ENCODE data around the gene PREB.

PREB gene

GRCh38 chr2:27162151-27163121, 28.0 kb upstream of the PREB start:
- peaks cover 13% of the 10 kb centered on the region for H3K4me1 Mint-ChIP-seq
- ATAC-seq (ENCODE audit: low read depth) (no peak), DNase-seq (ENCODE audit: low spot score in 2 of 2) (no peak)
- H3K27ac Mint-ChIP-seq, result no peak overlapping the region
- H3K4me3 Mint-ChIP-seq, result no peak overlapping the region
- H3K9me3 Mint-ChIP-seq, result no peaks in the 10 kb centered on the region
- no peaks in the 10 kb centered on the region for H3K36me3 Mint-ChIP-seq
- H3K27me3 Mint-ChIP-seq, result peaks cover 4% of the 10 kb centered on the region

- ATAC-seq (ENCODE audit: low read depth), result no peak
- no peaks in the 10 kb centered on the region for H3K36me3 Mint-ChIP-seq
- no peaks in the 10 kb centered on the region for H3K9me3 Mint-ChIP-seq
- H3K27ac Mint-ChIP-seq, result no peak overlapping the region
- H3K27me3 Mint-ChIP-seq, result peaks cover 4% of the 10 kb centered on the region
- peaks cover 10% of the 10 kb centered on the region for H3K4me1 Mint-ChIP-seq
- H3K4me3 Mint-ChIP-seq, result no peak overlapping the region
- DNase-seq (ENCODE audit: low spot score in 2 of 2), result no peak
Observed at GRCh38 chr2:27160191-27160590, 25.8 kb upstream of the PREB start.

GRCh38 chr2:27159271-27159670, 24.8 kb upstream of the PREB start:
- H3K4me3 Mint-ChIP-seq, result no peak overlapping the region
- H3K9me3 Mint-ChIP-seq, result no peaks in the 10 kb centered on the region
- peaks cover 5% of the 10 kb centered on the region for H3K27me3 Mint-ChIP-seq
- H3K4me1 Mint-ChIP-seq, result peaks cover 4% of the 10 kb centered on the region
- ATAC-seq (ENCODE audit: low read depth) (no peak), DNase-seq (ENCODE audit: low spot score in 2 of 2) (no peak)
- no peaks in the 10 kb centered on the region for H3K36me3 Mint-ChIP-seq
- no peak overlapping the region for H3K27ac Mint-ChIP-seq

DNA sequence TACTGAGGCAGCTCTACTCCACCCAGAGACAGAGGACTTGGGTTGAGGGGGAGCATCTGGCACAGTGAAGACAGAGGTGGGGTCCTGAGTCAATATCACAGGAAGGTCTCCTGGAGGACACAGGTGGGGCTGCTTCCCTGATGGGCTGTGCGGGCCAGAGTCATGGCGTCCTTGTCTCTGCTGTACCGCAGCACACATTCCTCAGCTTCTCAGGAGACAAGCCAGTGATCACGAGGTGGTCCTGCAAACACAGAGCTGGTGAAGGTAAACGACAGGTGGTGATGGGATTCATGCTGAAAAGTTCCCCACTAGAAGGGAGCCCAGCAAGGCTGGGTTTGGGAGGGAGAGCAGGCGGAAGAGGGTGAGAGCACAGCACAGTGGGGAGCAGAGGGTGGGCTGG, 24.0 kb upstream of the PREB start:
- peaks cover 2% of the 10 kb centered on the region for H3K4me1 Mint-ChIP-seq
- H3K27ac Mint-ChIP-seq, result no peak overlapping the region
- H3K36me3 Mint-ChIP-seq, result no peaks in the 10 kb centered on the region
- H3K9me3 Mint-ChIP-seq, result no peaks in the 10 kb centered on the region
- no peak overlapping the region for H3K4me3 Mint-ChIP-seq
- ATAC-seq (ENCODE audit: low read depth) (no peak), DNase-seq (ENCODE audit: low spot score in 2 of 2) (no peak)
- H3K27me3 Mint-ChIP-seq, result peaks cover 7% of the 10 kb centered on the region

DNA sequence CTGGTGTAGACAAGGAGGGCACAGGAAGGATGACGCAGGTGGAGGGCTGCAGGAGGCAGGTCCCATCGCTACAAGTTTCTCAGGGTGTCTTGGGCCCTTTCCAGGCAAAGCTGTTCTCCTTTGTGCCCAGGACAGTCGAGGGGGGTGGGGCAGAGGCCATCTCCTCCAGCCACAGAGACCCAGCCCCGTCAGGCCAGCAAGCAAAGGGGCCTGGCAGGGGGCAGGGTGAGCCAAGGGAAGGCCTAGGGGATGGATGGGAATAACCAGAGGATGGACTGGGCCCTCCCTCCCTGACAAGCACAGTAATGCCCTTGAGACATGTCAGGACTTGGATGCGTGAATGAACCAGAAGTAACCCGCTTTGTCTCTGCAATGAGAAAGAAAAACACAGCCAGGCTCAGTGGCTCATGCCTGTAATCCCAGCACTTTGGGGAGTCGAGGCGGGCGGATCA, 20.7 kb upstream of the PREB start:
- DNase-seq (ENCODE audit: low spot score in 2 of 2), result no peak
- H3K36me3 Mint-ChIP-seq, result no peaks in the 10 kb centered on the region
- ATAC-seq (ENCODE audit: low read depth), result no peak
- H3K4me3 Mint-ChIP-seq, result no peak overlapping the region
- no peaks in the 10 kb centered on the region for H3K9me3 Mint-ChIP-seq
- no peaks in the 10 kb centered on the region for H3K4me1 Mint-ChIP-seq
- peaks cover 7% of the 10 kb centered on the region for H3K27me3 Mint-ChIP-seq
- no peak overlapping the region for H3K27ac Mint-ChIP-seq

GRCh38 chr2:27154488-27154887, 20.1 kb upstream of the PREB start:
- ATAC-seq (ENCODE audit: low read depth) (no peak), DNase-seq (ENCODE audit: low spot score in 2 of 2) (no peak)
- no peak overlapping the region for H3K27ac Mint-ChIP-seq
- H3K9me3 Mint-ChIP-seq, result no peaks in the 10 kb centered on the region
- H3K4me3 Mint-ChIP-seq, result no peak overlapping the region
- H3K4me1 Mint-ChIP-seq, result no peaks in the 10 kb centered on the region
- H3K27me3 Mint-ChIP-seq, result peaks cover 7% of the 10 kb centered on the region
- no peaks in the 10 kb centered on the region for H3K36me3 Mint-ChIP-seq

DNA sequence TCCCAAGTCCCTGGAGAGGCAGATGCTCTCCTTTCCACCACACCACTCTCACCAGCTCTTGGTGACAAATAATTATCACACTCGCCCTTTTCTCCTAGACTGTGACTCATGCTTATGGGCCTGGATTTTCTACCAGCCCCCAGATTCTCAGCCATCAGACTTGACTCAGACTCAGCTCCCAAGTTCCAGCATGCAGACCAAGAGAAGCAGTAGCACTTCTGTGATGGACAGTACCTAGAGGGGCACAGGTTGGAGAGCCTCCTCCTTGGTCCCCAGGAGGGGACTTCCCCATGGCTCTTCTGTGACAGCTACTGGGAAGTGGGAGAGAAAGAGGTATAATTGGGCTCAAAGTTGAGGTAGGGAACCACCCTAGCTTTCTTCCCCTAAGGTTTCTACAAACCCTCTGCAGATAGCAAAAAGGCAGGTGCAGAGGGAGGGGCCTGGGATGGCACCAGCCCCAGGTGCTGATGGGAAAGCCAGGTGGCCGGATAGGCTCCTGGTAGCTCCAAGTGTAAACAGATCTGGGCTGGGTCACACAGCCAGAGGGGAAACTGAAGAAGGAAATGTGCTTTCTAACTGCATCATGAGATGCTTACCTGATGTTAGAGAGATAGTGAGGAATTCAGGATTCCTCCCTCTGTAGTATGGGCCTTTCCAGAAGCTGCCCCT, 18.5 kb upstream of the PREB start:
- Mint-ChIP-seq H3K36me3 (no peaks in the 10 kb centered on the region), H3K27me3 (peaks cover 7% of the 10 kb centered on the region), H3K9me3 (no peaks in the 10 kb centered on the region), H3K4me3 (no peak overlapping the region), H3K27ac (no peak overlapping the region), H3K4me1 (no peaks in the 10 kb centered on the region)
- no peak for ATAC-seq (ENCODE audit: low read depth)
- DNase-seq (ENCODE audit: low spot score in 2 of 2), result no peak

- H3K4me3 Mint-ChIP-seq, result no peak overlapping the region
- no peak for ATAC-seq (ENCODE audit: low read depth)
- H3K27ac Mint-ChIP-seq, result no peak overlapping the region
Observed at GRCh38 chr2:27152102-27152795, 17.8 kb upstream of the PREB start.

GRCh38 chr2:27150639-27151230, 16.3 kb upstream of the PREB start:
- H3K27me3 Mint-ChIP-seq, result peaks cover 11% of the 10 kb centered on the region
- ATAC-seq (ENCODE audit: low read depth) (no peak), DNase-seq (ENCODE audit: low spot score in 2 of 2) (no peak)
- no peak overlapping the region for H3K27ac Mint-ChIP-seq
- no peak overlapping the region for H3K4me3 Mint-ChIP-seq
- peaks cover 2% of the 10 kb centered on the region for H3K36me3 Mint-ChIP-seq
- no peaks in the 10 kb centered on the region for H3K9me3 Mint-ChIP-seq
- peaks cover 2% of the 10 kb centered on the region for H3K4me1 Mint-ChIP-seq

More at GRCh38 chr2:27152102-27152795, 17.8 kb upstream of the PREB start:
- DNase-seq (ENCODE audit: low spot score in 2 of 2), result no peak
- Mint-ChIP-seq H3K9me3 (no peaks in the 10 kb centered on the region), H3K36me3 (peaks cover 2% of the 10 kb centered on the region), H3K27me3 (peaks cover 9% of the 10 kb centered on the region), H3K4me1 (no peaks in the 10 kb centered on the region)

DNA sequence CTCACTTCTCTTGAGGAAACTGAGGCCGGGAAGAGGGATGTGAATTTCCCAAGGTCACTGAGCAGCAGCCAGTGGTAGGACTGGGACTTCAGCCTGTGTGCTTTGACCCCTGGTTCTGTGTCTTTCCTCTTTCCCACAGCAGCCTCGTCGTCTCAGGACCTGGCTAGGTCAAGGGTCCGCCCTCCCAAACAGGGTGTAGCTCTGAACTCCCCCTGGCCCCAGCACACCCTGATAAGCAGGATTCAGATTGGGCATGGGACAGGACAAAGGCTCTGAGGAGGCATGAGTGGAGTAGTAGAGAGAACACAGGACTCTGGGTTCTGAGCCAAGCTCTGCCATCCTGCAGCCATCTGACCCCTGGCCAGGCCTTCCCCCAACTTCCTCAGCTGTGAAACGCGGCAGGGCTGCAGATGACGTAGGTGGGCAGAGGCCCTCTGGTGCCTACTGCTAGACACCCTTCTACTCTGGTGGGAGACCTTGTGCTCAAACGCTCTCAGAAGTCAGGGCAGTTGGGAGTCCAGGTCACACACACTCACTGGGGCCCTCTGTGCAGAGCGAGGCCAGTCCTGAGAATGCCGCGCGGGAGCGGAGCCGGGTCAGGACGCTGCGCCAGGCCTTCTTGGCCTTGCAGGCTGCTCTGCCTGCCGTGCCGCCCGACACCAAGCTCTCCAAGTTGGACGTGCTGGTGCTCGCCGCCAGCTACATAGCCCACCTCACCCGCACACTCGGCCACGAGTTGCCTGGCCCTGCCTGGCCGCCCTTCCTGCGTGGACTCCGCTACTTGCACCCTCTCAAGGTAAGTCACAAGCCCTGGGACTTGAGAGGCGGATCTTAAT, 15.4 kb upstream of the PREB start:
- Mint-ChIP-seq H3K4me3 (no peak overlapping the region), H3K27me3 (peaks cover 13% of the 10 kb centered on the region), H3K36me3 (peaks cover 2% of the 10 kb centered on the region), H3K9me3 (no peaks in the 10 kb centered on the region), H3K27ac (no peak overlapping the region), H3K4me1 (peaks cover 2% of the 10 kb centered on the region)
- no peak for ATAC-seq (ENCODE audit: low read depth)
- no peak for DNase-seq (ENCODE audit: low spot score in 2 of 2)

DNA sequence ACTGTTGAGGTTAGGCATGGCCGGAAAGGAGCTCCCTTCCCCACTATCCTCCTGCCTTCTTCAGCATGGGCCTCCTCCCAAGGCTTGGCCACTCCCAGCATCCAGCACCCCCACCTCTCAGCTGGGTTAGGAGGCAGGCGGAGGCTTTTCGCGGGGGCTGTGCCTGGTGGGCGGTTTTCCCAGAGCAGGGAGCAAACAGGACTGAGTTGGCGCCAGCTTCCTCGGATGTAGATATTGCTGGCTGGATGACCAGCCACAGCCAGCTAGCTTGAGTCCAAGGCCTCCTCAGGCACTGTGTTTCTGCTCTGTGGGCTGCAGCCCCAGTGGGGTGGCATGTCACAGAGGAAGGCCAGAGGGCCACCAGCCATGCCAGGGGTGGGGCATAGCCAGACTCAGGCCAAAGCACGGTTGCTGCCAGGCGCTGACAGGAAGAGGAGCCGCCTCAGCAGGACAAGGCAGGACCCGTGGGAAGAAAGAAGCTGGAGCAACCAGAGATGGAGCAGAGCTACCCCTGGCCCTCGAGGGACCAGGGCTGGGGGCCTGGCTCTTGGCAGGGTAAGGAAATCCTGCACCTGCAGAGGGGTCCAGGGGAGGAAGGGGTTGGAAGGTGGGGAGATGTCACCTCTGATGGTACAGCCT, 14.5 kb upstream of the PREB start, which contains the start of gene TCF23:
TSS of gene TCF23 (plus strand) at position 204 of the 639 bp plus-strand sequence. CDS start at position 334, 130 bp downstream.
- H3K36me3 Mint-ChIP-seq, result peaks cover 2% of the 10 kb centered on the region
- ATAC-seq (ENCODE audit: low read depth) (no peak), DNase-seq (ENCODE audit: low spot score in 2 of 2) (no peak)
- peaks cover 10% of the 10 kb centered on the region for H3K27me3 Mint-ChIP-seq
- H3K4me1 Mint-ChIP-seq, result peaks cover 2% of the 10 kb centered on the region
- no peaks in the 10 kb centered on the region for H3K9me3 Mint-ChIP-seq
- no peak within 1 kb of the TSS for H3K4me3 Mint-ChIP-seq
- H3K27ac Mint-ChIP-seq, result no peak within 1 kb of the TSS

GRCh38 chr2:27147935-27148334, 13.5 kb upstream of the PREB start:
- no peak overlapping the region for H3K27ac Mint-ChIP-seq
- no peak for DNase-seq (ENCODE audit: low spot score in 2 of 2)
- peaks cover 11% of the 10 kb centered on the region for H3K27me3 Mint-ChIP-seq
- peaks cover 2% of the 10 kb centered on the region for H3K36me3 Mint-ChIP-seq
- H3K9me3 Mint-ChIP-seq, result no peaks in the 10 kb centered on the region
- ATAC-seq (ENCODE audit: low read depth), result no peak
- peaks cover 2% of the 10 kb centered on the region for H3K4me1 Mint-ChIP-seq
- H3K4me3 Mint-ChIP-seq, result no peak overlapping the region

DNA sequence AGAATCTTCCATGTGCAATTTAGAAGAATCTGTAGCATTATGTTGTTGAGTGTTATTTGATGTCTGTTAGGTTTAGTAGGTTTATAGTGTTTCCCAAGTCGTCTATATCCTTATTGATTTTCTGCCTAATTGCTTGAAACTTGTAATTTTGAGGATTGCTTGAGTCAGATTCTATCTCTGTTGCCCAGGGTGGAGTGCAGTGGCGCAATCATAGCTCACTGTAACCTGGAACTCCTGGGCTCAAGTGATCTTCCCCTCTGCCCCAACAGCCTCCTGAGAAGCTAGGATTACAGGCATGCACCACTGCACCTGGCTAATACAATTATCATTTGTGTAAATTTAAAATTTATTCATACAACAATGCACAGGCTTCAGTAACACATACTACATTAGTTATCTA, 11.2 kb upstream of the PREB start:
- no peaks in the 10 kb centered on the region for H3K9me3 Mint-ChIP-seq
- peaks cover 2% of the 10 kb centered on the region for H3K36me3 Mint-ChIP-seq
- H3K4me1 Mint-ChIP-seq, result peaks cover 2% of the 10 kb centered on the region
- ATAC-seq (ENCODE audit: low read depth) (no peak), DNase-seq (ENCODE audit: low spot score in 2 of 2) (no peak)
- peaks cover 11% of the 10 kb centered on the region for H3K27me3 Mint-ChIP-seq
- H3K27ac Mint-ChIP-seq, result no peak overlapping the region
- H3K4me3 Mint-ChIP-seq, result no peak overlapping the region
